H1 (cell line): ENCODE results near the gene EMC10. TPM values are rescaled to one million over a fixed set of nuclear protein-coding genes. Genes with fewer than 3 reads are reported as not detected.

Experiments
- CTBP2 ChIP-seq: IDR thresholded peaks from 2 replicates; pipeline ENCODE4 v1.7.0; 2011; ENCODE audit warnings: borderline replicate concordance, mild to moderate bottlenecking, moderate library complexity, mixed read lengths, low read length; ENCODE audit not compliant: insufficient read depth, insufficient read length
- EP300 ChIP-seq, 2 experiments: IDR thresholded peaks; 1 replicate in 1 of 2; 2 replicates in 1 of 2; pipeline ENCODE4 v1.6.1; 2011 to 2012; ENCODE audit warnings: low read depth in 2 of 2, low read length in 2 of 2, mild to moderate bottlenecking in 2 of 2, borderline replicate concordance in 1 of 2, inconsistent platforms in 1 of 2, moderate library complexity in 1 of 2
- HDAC2 ChIP-seq, 2 experiments: fragments of 300-600 bp in 1 of 2; sonication (generic) in 1 of 2; IDR thresholded peaks; 2 replicates each; pipeline ENCODE4 v1.6.1; 2011 to 2012; ENCODE audit warnings: low read depth in 2 of 2, low read length in 2 of 2, mild to moderate bottlenecking in 2 of 2, moderate library complexity in 2 of 2, borderline replicate concordance in 1 of 2, inconsistent platforms in 1 of 2
- HDAC6 ChIP-seq: IDR thresholded peaks from one replicate; pipeline ENCODE4 v1.7.1; 2012; ENCODE audit warnings: low read depth, mild to moderate bottlenecking, inconsistent platforms, low read length, moderate library complexity
- JUND ChIP-seq: IDR thresholded peaks from 2 replicates; pipeline ENCODE4 v1.6.1; 2011; ENCODE audit warnings: mild to moderate bottlenecking, improper control_type of control experiment, low read length
- MAFK ChIP-seq: IDR thresholded peaks from 2 replicates; pipeline ENCODE4 v1.6.1; 2012; ENCODE audit warnings: low read depth, mild to moderate bottlenecking, improper control_type of control experiment, low read length
- RBBP5 ChIP-seq: IDR thresholded peaks from 2 replicates; pipeline ENCODE4 v1.7.1; 2012; ENCODE audit warnings: low read depth, mild to moderate bottlenecking, inconsistent platforms, low read length, moderate library complexity, borderline replicate concordance
- SUZ12 ChIP-seq: fragments of 200-600 bp; sonication (generic); IDR thresholded peaks from 2 replicates; pipeline ENCODE4 v1.6.1; 2012; ENCODE audit warnings: mild to moderate bottlenecking, inconsistent platforms, low read length, moderate library complexity, mixed read lengths
- YY1 ChIP-seq: IDR thresholded peaks from 2 replicates; pipeline ENCODE4 v1.6.1; 2011; ENCODE audit warnings: low read depth, mild to moderate bottlenecking, low read length
- polyA plus RNA-seq, 7 experiments: library from polyadenylated mRNA; depleted of rRNA in 3 of 7; stranded (reverse) in 5 of 7; unstranded in 2 of 7; fragments of >200 nt in 5 of 7; fragments of 200-250 nt in 2 of 7; gene quantifications; 1 replicate in 5 of 7; 2 replicates in 1 of 7; 4 replicates in 1 of 7; pipeline versions ENCODE4 v1.2.1 to v1.2.3, GENCODE V29; 2011 to 2013; ENCODE audit warnings: missing spikeins in 2 of 7, mixed read lengths in 2 of 7
- total RNA-seq: library from RNA; stranded (reverse); fragmentation: NEBNext Ultra II Directional; extraction: Animal tissue kit (Norgen Biotek cat#: 25700); gene quantifications from 2 replicates; pipeline ENCODE4 v1.2.1, GENCODE V29; 2021
- TF ChIP-seq, protein P1 (sequence below): fragments of 300-600 bp; sonication (generic); IDR thresholded peaks from 2 replicates; pipeline ENCODE4 v1.7.1; 2012; ENCODE audit warnings: low read length, moderate library complexity, mild to moderate bottlenecking, inconsistent platforms; ENCODE audit not compliant: insufficient replicate concordance

The EMC10 gene
- total and polyA plus RNA-seq, 2 of the 8 experiments (the other 6 are each of a cell fraction or from before 2014, with no cell fraction given), result 77.6 to 103 TPM

DNA sequence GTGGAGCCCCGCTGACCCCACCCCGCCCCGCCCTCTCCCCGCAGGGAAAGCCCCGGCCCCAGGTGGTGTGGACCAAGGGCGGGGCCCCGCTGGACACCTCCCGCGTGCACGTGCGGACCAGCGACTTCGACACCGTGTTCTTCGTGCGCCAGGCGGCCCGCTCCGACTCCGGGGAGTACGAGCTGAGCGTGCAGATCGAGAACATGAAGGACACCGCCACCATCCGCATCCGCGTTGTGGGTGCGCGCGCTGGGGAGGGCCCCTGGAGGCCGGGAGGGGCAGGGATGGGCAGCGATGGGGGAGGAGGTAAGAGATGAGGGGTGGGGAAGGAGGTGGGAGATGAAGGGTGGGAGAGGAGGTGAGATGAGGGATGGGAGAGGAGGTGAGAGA is 17.2 kb upstream of the EMC10 start (continued):
- TF ChIP-seq, protein P1, sequence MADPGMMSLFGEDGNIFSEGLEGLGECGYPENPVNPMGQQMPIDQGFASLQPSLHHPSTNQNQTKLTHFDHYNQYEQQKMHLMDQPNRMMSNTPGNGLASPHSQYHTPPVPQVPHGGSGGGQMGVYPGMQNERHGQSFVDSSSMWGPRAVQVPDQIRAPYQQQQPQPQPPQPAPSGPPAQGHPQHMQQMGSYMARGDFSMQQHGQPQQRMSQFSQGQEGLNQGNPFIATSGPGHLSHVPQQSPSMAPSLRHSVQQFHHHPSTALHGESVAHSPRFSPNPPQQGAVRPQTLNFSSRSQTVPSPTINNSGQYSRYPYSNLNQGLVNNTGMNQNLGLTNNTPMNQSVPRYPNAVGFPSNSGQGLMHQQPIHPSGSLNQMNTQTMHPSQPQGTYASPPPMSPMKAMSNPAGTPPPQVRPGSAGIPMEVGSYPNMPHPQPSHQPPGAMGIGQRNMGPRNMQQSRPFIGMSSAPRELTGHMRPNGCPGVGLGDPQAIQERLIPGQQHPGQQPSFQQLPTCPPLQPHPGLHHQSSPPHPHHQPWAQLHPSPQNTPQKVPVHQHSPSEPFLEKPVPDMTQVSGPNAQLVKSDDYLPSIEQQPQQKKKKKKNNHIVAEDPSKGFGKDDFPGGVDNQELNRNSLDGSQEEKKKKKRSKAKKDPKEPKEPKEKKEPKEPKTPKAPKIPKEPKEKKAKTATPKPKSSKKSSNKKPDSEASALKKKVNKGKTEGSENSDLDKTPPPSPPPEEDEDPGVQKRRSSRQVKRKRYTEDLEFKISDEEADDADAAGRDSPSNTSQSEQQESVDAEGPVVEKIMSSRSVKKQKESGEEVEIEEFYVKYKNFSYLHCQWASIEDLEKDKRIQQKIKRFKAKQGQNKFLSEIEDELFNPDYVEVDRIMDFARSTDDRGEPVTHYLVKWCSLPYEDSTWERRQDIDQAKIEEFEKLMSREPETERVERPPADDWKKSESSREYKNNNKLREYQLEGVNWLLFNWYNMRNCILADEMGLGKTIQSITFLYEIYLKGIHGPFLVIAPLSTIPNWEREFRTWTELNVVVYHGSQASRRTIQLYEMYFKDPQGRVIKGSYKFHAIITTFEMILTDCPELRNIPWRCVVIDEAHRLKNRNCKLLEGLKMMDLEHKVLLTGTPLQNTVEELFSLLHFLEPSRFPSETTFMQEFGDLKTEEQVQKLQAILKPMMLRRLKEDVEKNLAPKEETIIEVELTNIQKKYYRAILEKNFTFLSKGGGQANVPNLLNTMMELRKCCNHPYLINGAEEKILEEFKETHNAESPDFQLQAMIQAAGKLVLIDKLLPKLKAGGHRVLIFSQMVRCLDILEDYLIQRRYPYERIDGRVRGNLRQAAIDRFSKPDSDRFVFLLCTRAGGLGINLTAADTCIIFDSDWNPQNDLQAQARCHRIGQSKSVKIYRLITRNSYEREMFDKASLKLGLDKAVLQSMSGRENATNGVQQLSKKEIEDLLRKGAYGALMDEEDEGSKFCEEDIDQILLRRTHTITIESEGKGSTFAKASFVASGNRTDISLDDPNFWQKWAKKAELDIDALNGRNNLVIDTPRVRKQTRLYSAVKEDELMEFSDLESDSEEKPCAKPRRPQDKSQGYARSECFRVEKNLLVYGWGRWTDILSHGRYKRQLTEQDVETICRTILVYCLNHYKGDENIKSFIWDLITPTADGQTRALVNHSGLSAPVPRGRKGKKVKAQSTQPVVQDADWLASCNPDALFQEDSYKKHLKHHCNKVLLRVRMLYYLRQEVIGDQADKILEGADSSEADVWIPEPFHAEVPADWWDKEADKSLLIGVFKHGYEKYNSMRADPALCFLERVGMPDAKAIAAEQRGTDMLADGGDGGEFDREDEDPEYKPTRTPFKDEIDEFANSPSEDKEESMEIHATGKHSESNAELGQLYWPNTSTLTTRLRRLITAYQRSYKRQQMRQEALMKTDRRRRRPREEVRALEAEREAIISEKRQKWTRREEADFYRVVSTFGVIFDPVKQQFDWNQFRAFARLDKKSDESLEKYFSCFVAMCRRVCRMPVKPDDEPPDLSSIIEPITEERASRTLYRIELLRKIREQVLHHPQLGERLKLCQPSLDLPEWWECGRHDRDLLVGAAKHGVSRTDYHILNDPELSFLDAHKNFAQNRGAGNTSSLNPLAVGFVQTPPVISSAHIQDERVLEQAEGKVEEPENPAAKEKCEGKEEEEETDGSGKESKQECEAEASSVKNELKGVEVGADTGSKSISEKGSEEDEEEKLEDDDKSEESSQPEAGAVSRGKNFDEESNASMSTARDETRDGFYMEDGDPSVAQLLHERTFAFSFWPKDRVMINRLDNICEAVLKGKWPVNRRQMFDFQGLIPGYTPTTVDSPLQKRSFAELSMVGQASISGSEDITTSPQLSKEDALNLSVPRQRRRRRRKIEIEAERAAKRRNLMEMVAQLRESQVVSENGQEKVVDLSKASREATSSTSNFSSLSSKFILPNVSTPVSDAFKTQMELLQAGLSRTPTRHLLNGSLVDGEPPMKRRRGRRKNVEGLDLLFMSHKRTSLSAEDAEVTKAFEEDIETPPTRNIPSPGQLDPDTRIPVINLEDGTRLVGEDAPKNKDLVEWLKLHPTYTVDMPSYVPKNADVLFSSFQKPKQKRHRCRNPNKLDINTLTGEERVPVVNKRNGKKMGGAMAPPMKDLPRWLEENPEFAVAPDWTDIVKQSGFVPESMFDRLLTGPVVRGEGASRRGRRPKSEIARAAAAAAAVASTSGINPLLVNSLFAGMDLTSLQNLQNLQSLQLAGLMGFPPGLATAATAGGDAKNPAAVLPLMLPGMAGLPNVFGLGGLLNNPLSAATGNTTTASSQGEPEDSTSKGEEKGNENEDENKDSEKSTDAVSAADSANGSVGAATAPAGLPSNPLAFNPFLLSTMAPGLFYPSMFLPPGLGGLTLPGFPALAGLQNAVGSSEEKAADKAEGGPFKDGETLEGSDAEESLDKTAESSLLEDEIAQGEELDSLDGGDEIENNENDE, result no peak
- TF ChIP-seq EP300 (IDR thresholded peaks at IDR 0.05; ENCODE audit: borderline replicate concordance in 1 of 2, low read depth in 2 of 2, low read length in 2 of 2) (no peak), CTBP2 (no peak), RBBP5 (no peak), YY1 (no peak), HDAC2 (IDR thresholded peaks at IDR 0.05; ENCODE audit: borderline replicate concordance in 1 of 2, low read depth in 2 of 2, low read length in 2 of 2) (no peak), MAFK (no peak), HDAC6 (no peak), SUZ12 (no peak), JUND (no peak)
